K562 (cell line): ENCODE measurements around the gene TRAK1.

Experiments
- ZNF324 ChIP-seq: fragments of 250-450 bp; sonication (Bioruptor Pico); IDR thresholded peaks from 2 replicates; pipeline ENCODE4 v1.4.0; 2020; ENCODE audit warnings: mild to moderate bottlenecking
- TF ChIP-seq, protein P1 (sequence below): fragments of 250-450 bp; sonication (Bioruptor Pico); IDR thresholded peaks from 2 replicates; pipeline ENCODE4 v1.8.0; 2021; ENCODE audit warnings: borderline replicate concordance, mild to moderate bottlenecking, moderate library complexity; ENCODE audit not compliant: poor library complexity, severe bottlenecking
- TF ChIP-seq, protein P2 (sequence below), 3 experiments: IDR thresholded peaks in 2 of 3; conservative IDR thresholded peaks in 1 of 3; 2 replicates each; pipeline ENCODE4 v1.5.1; 2011 to 2012; ENCODE audit warnings: low read length in 3 of 3, mild to moderate bottlenecking in 3 of 3, control low read depth in 2 of 3, improper control_type of control experiment in 1 of 3, inconsistent platforms in 1 of 3, low read depth in 1 of 3, mixed read lengths in 1 of 3, moderate library complexity in 1 of 3; ENCODE audit not compliant: insufficient read depth in 2 of 3

DNA sequence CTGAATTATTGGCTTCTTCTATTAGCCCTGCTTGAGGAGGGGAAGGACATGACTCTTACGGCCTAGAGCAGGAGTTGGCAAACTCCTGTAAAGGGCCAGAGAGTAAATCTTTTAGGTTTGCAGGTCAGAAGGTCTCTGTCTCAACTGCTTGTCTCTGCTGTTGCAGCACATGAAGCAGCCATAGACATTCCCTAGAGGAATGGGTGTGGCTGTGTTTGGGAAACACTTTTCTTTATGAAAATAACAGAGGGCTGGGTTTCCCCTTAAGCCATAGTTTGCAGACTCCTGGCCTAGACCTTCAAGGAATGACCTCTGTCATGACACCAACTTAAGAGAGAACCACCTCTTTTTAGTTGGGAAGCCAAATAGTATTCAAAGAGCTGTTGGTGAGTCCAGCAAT lies 10.3 kb downstream of the TRAK1 start:
- TF ChIP-seq, protein P1, sequence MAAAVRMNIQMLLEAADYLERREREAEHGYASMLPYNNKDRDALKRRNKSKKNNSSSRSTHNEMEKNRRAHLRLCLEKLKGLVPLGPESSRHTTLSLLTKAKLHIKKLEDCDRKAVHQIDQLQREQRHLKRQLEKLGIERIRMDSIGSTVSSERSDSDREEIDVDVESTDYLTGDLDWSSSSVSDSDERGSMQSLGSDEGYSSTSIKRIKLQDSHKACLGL: no peak
- TF ChIP-seq ZNF324 (CRISPR knock-in tag): no peak
- TF ChIP-seq, protein P2, sequence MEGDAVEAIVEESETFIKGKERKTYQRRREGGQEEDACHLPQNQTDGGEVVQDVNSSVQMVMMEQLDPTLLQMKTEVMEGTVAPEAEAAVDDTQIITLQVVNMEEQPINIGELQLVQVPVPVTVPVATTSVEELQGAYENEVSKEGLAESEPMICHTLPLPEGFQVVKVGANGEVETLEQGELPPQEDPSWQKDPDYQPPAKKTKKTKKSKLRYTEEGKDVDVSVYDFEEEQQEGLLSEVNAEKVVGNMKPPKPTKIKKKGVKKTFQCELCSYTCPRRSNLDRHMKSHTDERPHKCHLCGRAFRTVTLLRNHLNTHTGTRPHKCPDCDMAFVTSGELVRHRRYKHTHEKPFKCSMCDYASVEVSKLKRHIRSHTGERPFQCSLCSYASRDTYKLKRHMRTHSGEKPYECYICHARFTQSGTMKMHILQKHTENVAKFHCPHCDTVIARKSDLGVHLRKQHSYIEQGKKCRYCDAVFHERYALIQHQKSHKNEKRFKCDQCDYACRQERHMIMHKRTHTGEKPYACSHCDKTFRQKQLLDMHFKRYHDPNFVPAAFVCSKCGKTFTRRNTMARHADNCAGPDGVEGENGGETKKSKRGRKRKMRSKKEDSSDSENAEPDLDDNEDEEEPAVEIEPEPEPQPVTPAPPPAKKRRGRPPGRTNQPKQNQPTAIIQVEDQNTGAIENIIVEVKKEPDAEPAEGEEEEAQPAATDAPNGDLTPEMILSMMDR (IDR thresholded peaks at IDR 0.05 in 2 of 3, conservative IDR thresholded peaks at IDR 0.05 in 1 of 3; ENCODE audit: insufficient read depth in 2 of 3, low read depth in 1 of 3, low read length in 3 of 3): no peak
